B cell (primary cell): ENCODE measurements around the gene MPP4.

Source experiments
- CTCF ChIP-seq: fragments of 200-600 bp; IDR thresholded peaks from one replicate; pipeline ENCODE4 v1.8.0; 2022; ENCODE audit warnings: antibody characterized with exemption, mild to moderate bottlenecking
- EZH2 ChIP-seq: IDR thresholded peaks from 2 replicates; pipeline ENCODE4 v1.6.1; 2012; ENCODE audit warnings: borderline replicate concordance, low read depth, mild to moderate bottlenecking, moderate library complexity, low read length; ENCODE audit not compliant: insufficient read depth, poor library complexity, severe bottlenecking

GRCh38 chr2:201704536-201704935 is 6.1 kb upstream of the MPP4 start:
- TF ChIP-seq CTCF = no peak
- no peak for TF ChIP-seq EZH2
